Body of pancreas (tissue), 4 donors: ENCODE data around the gene CHCHD6. TPM values are rescaled to one million over a fixed set of nuclear protein-coding genes. Genes with fewer than 3 reads are reported as not detected.

Experiments used
- ATAC-seq: fragments of 150-250 bp; one replicate; pipeline ENCODE4 v1.9.1; 2016
- DNase-seq, 4 donors: peaks; one replicate each; pipeline ENCODE4 v3.0.0-alpha.2; 2019
- H3K27ac ChIP-seq, 4 donors: fragments of 200-600 bp; sonication (generic); 1 replicate in 3 of 4; 2 replicates in 1 of 4; pipeline versions ENCODE4 v1.5.1 to v1.6.1; 2016 to 2019; ENCODE audit warnings: mild to moderate bottlenecking in 1 of 4, mixed read lengths in 1 of 4, moderate library complexity in 1 of 4
- H3K27me3 ChIP-seq, 2 donors: fragments of 200-600 bp; sonication (generic); one replicate each; pipeline ENCODE4 v1.6.0; 2016; ENCODE audit warnings: mild to moderate bottlenecking in 1 of 2
- H3K36me3 ChIP-seq, 2 donors: fragments of 200-600 bp; sonication (generic); replicated peaks in 1 of 2; 2 replicates each; pipeline ENCODE4 v1.5.1; 2016; ENCODE audit warnings: low read depth in 2 of 2; ENCODE audit not compliant: insufficient read depth in 1 of 2
- H3K4me1 ChIP-seq: fragments of 200-600 bp; sonication (generic); one replicate; pipeline ENCODE4 v1.6.0; 2016
- H3K4me3 ChIP-seq, 2 donors: fragments of 200-600 bp; sonication (generic); 1 replicate in 1 of 2; 2 replicates in 1 of 2; pipeline ENCODE4 v1.5.1; 2016 to 2019
- H3K9me3 ChIP-seq, 3 donors: fragments of 200-600 bp; sonication (generic); 1 replicate in 2 of 3; 2 replicates in 1 of 3; pipeline ENCODE4 v1.5.1; 2016
- CTCF ChIP-seq, 7 experiments: fragments of 450-650 bp in 4 of 7; fragments of 200-600 bp in 3 of 7; sonication (generic) in 3 of 7; IDR thresholded peaks; one replicate each; pipeline ENCODE4 v1.5.1; 2016 to 2019; ENCODE audit warnings: antibody characterized with exemption in 7 of 7
- POLR2A ChIP-seq, 3 donors: fragments of 450-650 bp; IDR thresholded peaks; one replicate each; pipeline ENCODE4 v1.6.1; 2016; ENCODE audit warnings: antibody characterized with exemption in 3 of 3, mild to moderate bottlenecking in 2 of 3
- WGBS, 2 donors: methylation state at CpG; one replicate each; pipeline ENCODE4 v1.1.5; 2017; 5-methylcytosine and 5-hydroxymethylcytosine counted together
- intact Hi-C: fragments of 100-400 bp; cut with DNase I; formaldehyde crosslinking; loops from one replicate; pipeline ENCODE4 v1.15.1; 2023
- total RNA-seq, 2 donors: library from RNA; depleted of rRNA; stranded (reverse); fragments of >200 nt; gene quantifications; one replicate each; pipeline ENCODE4 v1.1.0, GENCODE V29; 2016

Gene CHCHD6
- total RNA-seq, 2 donors from 2014 or later = 0.66 to 10.9 TPM

- DNase-seq (no peak), ATAC-seq (no peak)
- 53% methylated on average over 3 of the region's 3 CpGs for WGBS, 2 donors
- peaks cover 0 to 4% (median 0%) of the 10 kb centered on the region in 3 donors for H3K9me3 ChIP-seq
- intact Hi-C loops = no loop called here
- TF ChIP-seq POLR2A (IDR thresholded peaks at IDR 0.05) (no peak), CTCF (IDR thresholded peaks at IDR 0.05) (no peak)
- no peaks in the 10 kb centered on the region for H3K4me1 ChIP-seq
- H3K36me3 ChIP-seq = no peaks in the 10 kb centered on the region
- H3K4me3 ChIP-seq = no peak overlapping the region
- H3K27me3 ChIP-seq = no peaks in the 10 kb centered on the region
- no peak overlapping the region for H3K27ac ChIP-seq
These were observed 270.7 kb downstream of the CHCHD6 start for GRCh38 chr3:126974756-126975155.

GRCh38 chr3:126976906-126977305, 272.9 kb downstream of the CHCHD6 start:
- WGBS, 2 donors = 90 to 92% methylated on average over 2 to 7 of the region's 7 CpGs
- Histone ChIP-seq H3K4me1 (peaks cover 2% of the 10 kb centered on the region), H3K27ac (no peak overlapping the region), H3K27me3 (no peaks in the 10 kb centered on the region), H3K9me3 (peaks cover 0 to 4% (median 0%) of the 10 kb centered on the region in 3 donors), H3K4me3 (no peak overlapping the region), H3K36me3 (no peaks in the 10 kb centered on the region)
- DNase-seq (no peak), ATAC-seq (no peak)
- intact Hi-C loops = no loop called here
- TF ChIP-seq POLR2A (IDR thresholded peaks at IDR 0.05) (no peak), CTCF (IDR thresholded peaks at IDR 0.05) (no peak)

GRCh38 chr3:126977821-126978220, 273.8 kb downstream of the CHCHD6 start:
- whole genome bisulfite sequencing, 2 donors = 79 to 88% methylated on average over 6 of the region's 6 CpGs

GRCh38 chr3:126978291-126978690, 274.3 kb downstream of the CHCHD6 start:
- no peaks in the 10 kb centered on the region for H3K27me3 ChIP-seq
- ATAC-seq (no peak), DNase-seq (no peak)
- 71 to 77% methylated on average over 5 of the region's 5 CpGs for WGBS, 2 donors
- peaks cover 10% of the 10 kb centered on the region for H3K4me1 ChIP-seq
- no peak for TF ChIP-seq CTCF (IDR thresholded peaks at IDR 0.05)
- no peak for TF ChIP-seq POLR2A (IDR thresholded peaks at IDR 0.05)
- H3K27ac ChIP-seq = no peak overlapping the region
- H3K36me3 ChIP-seq = no peaks in the 10 kb centered on the region
- no peak overlapping the region for H3K4me3 ChIP-seq
- intact Hi-C loops = no loop called here
- peaks cover 0 to 4% (median 0%) of the 10 kb centered on the region in 3 donors for H3K9me3 ChIP-seq

More at GRCh38 chr3:126977821-126978220, 273.8 kb downstream of the CHCHD6 start:
- no peak for ATAC-seq
- TF ChIP-seq POLR2A (IDR thresholded peaks at IDR 0.05) = no peak
- no peak for TF ChIP-seq CTCF (IDR thresholded peaks at IDR 0.05)
- H3K27ac ChIP-seq = no peak overlapping the region
- no peak overlapping the region for H3K4me3 ChIP-seq
- peaks cover 10% of the 10 kb centered on the region for H3K4me1 ChIP-seq
- intact Hi-C loops = no loop called here
- peaks cover 0 to 4% (median 0%) of the 10 kb centered on the region in 3 donors for H3K9me3 ChIP-seq
- H3K27me3 ChIP-seq = no peaks in the 10 kb centered on the region
- no peaks in the 10 kb centered on the region for H3K36me3 ChIP-seq
- no peak for DNase-seq

- Histone ChIP-seq H3K36me3 (no peaks in the 10 kb centered on the region), H3K4me3 (no peak overlapping the region), H3K27me3 (no peaks in the 10 kb centered on the region), H3K4me1 (peaks cover 12% of the 10 kb centered on the region), H3K9me3 (peaks cover 0 to under 1% (median 0%) of the 10 kb centered on the region in 3 donors), H3K27ac (no peak overlapping the region)
- WGBS, 2 donors = 5 to 44% methylated on average over 2 to 5 of the region's 5 CpGs
- ATAC-seq = no peak
- no peak for DNase-seq
- TF ChIP-seq CTCF (IDR thresholded peaks at IDR 0.05) = no peak
- no peak for TF ChIP-seq POLR2A (IDR thresholded peaks at IDR 0.05)
- intact Hi-C loops = no loop called here
These were observed 275.1 kb downstream of the CHCHD6 start for GRCh38 chr3:126979046-126979628.
